H1 (cell line): ENCODE results near the gene LAMA3. TPM values are rescaled to one million over a fixed set of nuclear protein-coding genes. Genes with fewer than 3 reads are reported as not detected.

Experiments used
- BACH1 ChIP-seq: IDR thresholded peaks from 2 replicates; pipeline ENCODE4 v1.6.1; 2012; ENCODE audit warnings: low read length, improper control_type of control experiment
- BRCA1 ChIP-seq: IDR thresholded peaks from 2 replicates; pipeline ENCODE4 v1.6.1; 2012; ENCODE audit warnings: low read depth, low read length, improper control_type of control experiment
- CHD1 ChIP-seq: IDR thresholded peaks from 2 replicates; pipeline ENCODE4 v1.6.1; 2012; ENCODE audit warnings: low read depth, low read length, improper control_type of control experiment
- HDAC2 ChIP-seq, 2 experiments: fragments of 300-600 bp in 1 of 2; sonication (generic) in 1 of 2; IDR thresholded peaks; 2 replicates each; pipeline ENCODE4 v1.6.1; 2011 to 2012; ENCODE audit warnings: low read depth in 2 of 2, low read length in 2 of 2, mild to moderate bottlenecking in 2 of 2, moderate library complexity in 2 of 2, borderline replicate concordance in 1 of 2, inconsistent platforms in 1 of 2
- YY1 ChIP-seq: IDR thresholded peaks from 2 replicates; pipeline ENCODE4 v1.6.1; 2011; ENCODE audit warnings: low read depth, mild to moderate bottlenecking, low read length
- polyA plus RNA-seq, 7 experiments: library from polyadenylated mRNA; depleted of rRNA in 3 of 7; stranded (reverse) in 5 of 7; unstranded in 2 of 7; fragments of >200 nt in 5 of 7; fragments of 200-250 nt in 2 of 7; gene quantifications; 1 replicate in 5 of 7; 2 replicates in 1 of 7; 4 replicates in 1 of 7; pipeline versions ENCODE4 v1.2.1 to v1.2.3, GENCODE V29; 2011 to 2013; ENCODE audit warnings: missing spikeins in 2 of 7, mixed read lengths in 2 of 7
- total RNA-seq: library from RNA; stranded (reverse); fragmentation: NEBNext Ultra II Directional; extraction: Animal tissue kit (Norgen Biotek cat#: 25700); gene quantifications from 2 replicates; pipeline ENCODE4 v1.2.1, GENCODE V29; 2021

Gene LAMA3
- total and polyA plus RNA-seq, 2 of the 8 experiments (the other 6 are each of a cell fraction or from before 2014, with no cell fraction given), result 0.76 to 5.0 TPM

DNA sequence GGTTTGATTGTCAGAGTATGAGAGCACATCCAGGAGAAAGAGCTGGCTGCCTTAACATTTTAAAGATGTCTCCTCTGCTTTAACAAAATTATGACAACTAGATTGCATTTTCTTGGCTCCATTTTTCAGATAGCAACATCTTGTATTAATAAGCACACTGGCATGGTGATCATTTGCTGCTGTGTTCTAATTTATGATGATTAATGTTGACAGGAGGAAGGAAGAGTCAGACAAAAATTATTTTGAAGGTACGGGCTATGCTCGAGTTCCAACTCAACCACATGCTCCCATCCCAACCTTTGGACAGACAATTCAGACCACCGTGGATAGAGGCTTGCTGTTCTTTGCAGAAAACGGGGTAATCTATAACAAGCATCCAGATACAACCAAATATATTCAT, 227.1 kb downstream of the LAMA3 start (continued):
- TF ChIP-seq HDAC2 (IDR thresholded peaks at IDR 0.05; ENCODE audit: borderline replicate concordance in 1 of 2, low read depth in 2 of 2, low read length in 2 of 2) (no peak), BRCA1 (no peak), BACH1 (no peak), YY1 (no peak), CHD1 (no peak)
